ENCODE measurements around the gene UNC5B. TPM values are rescaled to one million over a fixed set of nuclear protein-coding genes. Genes with fewer than 3 reads are reported as not detected.
A peak's percentile ranks its signal among the peaks of the same experiment; 100 is the strongest.

UNC5B gene
- total RNA-seq, 2 donors from 2014 or later: 0.04 TPM; not detected in 1

- ATAC-seq (replicated peaks): no peak
- no peaks in the 10 kb centered on the region for H3K9me3 Mint-ChIP-seq
- H3K27ac Mint-ChIP-seq: no peak overlapping the region
- H3K36me3 Mint-ChIP-seq (ENCODE audit: low read depth): peaks cover 29% of the 10 kb centered on the region
- H3K4me1 Mint-ChIP-seq: peaks cover 9% of the 10 kb centered on the region
- no peak overlapping the region for H3K4me3 Mint-ChIP-seq
- no peaks in the 10 kb centered on the region for H3K27me3 Mint-ChIP-seq
Measured at GRCh38 chr10:71326464-71326881, 114.1 kb downstream of the UNC5B start.

DNA sequence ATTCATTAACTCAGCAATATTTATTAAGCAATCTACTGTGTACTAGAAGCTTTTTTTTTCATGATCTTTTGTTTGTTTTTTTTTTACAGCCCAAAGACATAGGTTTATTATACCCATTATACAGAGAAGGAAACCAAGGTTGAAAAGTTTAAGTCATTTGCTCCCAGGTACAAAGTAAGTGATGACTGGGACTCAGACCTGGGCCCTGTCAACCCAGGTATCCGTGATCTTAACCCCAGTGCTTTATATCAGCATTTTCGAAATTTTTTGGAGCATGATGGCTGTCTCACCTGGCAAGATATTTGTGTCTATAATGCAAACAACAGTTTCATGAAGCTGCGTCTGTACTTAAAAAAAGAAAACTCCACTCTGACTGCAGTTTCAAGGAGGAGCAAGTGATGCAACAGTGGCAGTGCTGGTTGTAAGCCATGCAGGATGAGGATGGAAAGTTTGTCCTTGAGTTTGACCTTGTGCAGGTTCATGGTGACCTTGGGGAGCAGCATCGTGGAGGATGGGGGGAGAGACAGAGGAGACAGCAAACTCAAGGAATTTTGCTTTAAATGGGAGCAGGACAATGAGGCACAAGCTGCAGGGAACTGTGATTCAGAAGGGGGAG, 118.5 kb downstream of the UNC5B start:
- no peaks in the 10 kb centered on the region for H3K4me1 Mint-ChIP-seq
- H3K27me3 Mint-ChIP-seq: no peaks in the 10 kb centered on the region
- no peak overlapping the region for H3K27ac Mint-ChIP-seq
- peaks cover 6% of the 10 kb centered on the region for H3K36me3 Mint-ChIP-seq (ENCODE audit: low read depth)
- H3K9me3 Mint-ChIP-seq: no peaks in the 10 kb centered on the region
- no peak overlapping the region for H3K4me3 Mint-ChIP-seq
- no peak for ATAC-seq (replicated peaks)

- ATAC-seq (replicated peaks): no peak
- no peaks in the 10 kb centered on the region for H3K27me3 Mint-ChIP-seq
- no peak overlapping the region for H3K27ac Mint-ChIP-seq
Measured at GRCh38 chr10:71331736-71332135, 119.4 kb downstream of the UNC5B start.

GRCh38 chr10:71332466-71332865, 120.1 kb downstream of the UNC5B start:
- no peaks in the 10 kb centered on the region for H3K4me1 Mint-ChIP-seq
- H3K36me3 Mint-ChIP-seq (ENCODE audit: low read depth): peaks cover 6% of the 10 kb centered on the region
- H3K27ac Mint-ChIP-seq: no peak overlapping the region
- no peak for ATAC-seq (replicated peaks)
- H3K9me3 Mint-ChIP-seq: no peaks in the 10 kb centered on the region
- no peaks in the 10 kb centered on the region for H3K27me3 Mint-ChIP-seq
- no peak overlapping the region for H3K4me3 Mint-ChIP-seq

More at GRCh38 chr10:71331736-71332135, 119.4 kb downstream of the UNC5B start:
- Mint-ChIP-seq H3K4me1 (no peaks in the 10 kb centered on the region), H3K36me3 (ENCODE audit: low read depth) (peaks cover 6% of the 10 kb centered on the region), H3K9me3 (no peaks in the 10 kb centered on the region), H3K4me3 (no peak overlapping the region)

GRCh38 chr10:71333129-71333887, 120.9 kb downstream of the UNC5B start:
- Mint-ChIP-seq H3K9me3 (no peaks in the 10 kb centered on the region), H3K4me1 (no peaks in the 10 kb centered on the region), H3K4me3 (no peak overlapping the region), H3K27ac (no peak overlapping the region), H3K36me3 (ENCODE audit: low read depth) (peaks cover 6% of the 10 kb centered on the region), H3K27me3 (no peaks in the 10 kb centered on the region)
- ATAC-seq (replicated peaks): no peak

GRCh38 chr10:71334221-71334791, 121.9 kb downstream of the UNC5B start:
- no peak overlapping the region for H3K4me3 Mint-ChIP-seq
- no peak for ATAC-seq (replicated peaks)
- H3K36me3 Mint-ChIP-seq (ENCODE audit: low read depth): peaks cover 6% of the 10 kb centered on the region
- H3K27me3 Mint-ChIP-seq: no peaks in the 10 kb centered on the region
- H3K4me1 Mint-ChIP-seq: no peaks in the 10 kb centered on the region
- H3K27ac Mint-ChIP-seq: no peak overlapping the region
- H3K9me3 Mint-ChIP-seq: no peaks in the 10 kb centered on the region

GRCh38 chr10:71335173-71335708, 122.9 kb downstream of the UNC5B start:
- Mint-ChIP-seq H3K36me3 (ENCODE audit: low read depth) (peaks cover 6% of the 10 kb centered on the region), H3K4me3 (no peak overlapping the region)

GRCh38 chr10:71336632-71337031, 124.3 kb downstream of the UNC5B start:
- H3K4me3 Mint-ChIP-seq: no peak overlapping the region
- no peak for ATAC-seq (replicated peaks)
- H3K36me3 Mint-ChIP-seq (ENCODE audit: low read depth): no peaks in the 10 kb centered on the region
- H3K27ac Mint-ChIP-seq: no peak overlapping the region
- H3K9me3 Mint-ChIP-seq: no peaks in the 10 kb centered on the region
- H3K27me3 Mint-ChIP-seq: no peaks in the 10 kb centered on the region
- H3K4me1 Mint-ChIP-seq: no peaks in the 10 kb centered on the region

More at GRCh38 chr10:71335173-71335708, 122.9 kb downstream of the UNC5B start:
- Mint-ChIP-seq H3K4me1 (no peaks in the 10 kb centered on the region), H3K9me3 (no peaks in the 10 kb centered on the region), H3K27me3 (no peaks in the 10 kb centered on the region), H3K27ac (peak overlapping the region; percentile 76)
- ATAC-seq (replicated peaks): no peak

GRCh38 chr10:71337219-71337701, 124.9 kb downstream of the UNC5B start:
- ATAC-seq (replicated peaks): no peak
- no peaks in the 10 kb centered on the region for H3K4me1 Mint-ChIP-seq
- H3K27me3 Mint-ChIP-seq: no peaks in the 10 kb centered on the region
- no peaks in the 10 kb centered on the region for H3K36me3 Mint-ChIP-seq (ENCODE audit: low read depth)
- no peak overlapping the region for H3K27ac Mint-ChIP-seq
- H3K9me3 Mint-ChIP-seq: no peaks in the 10 kb centered on the region
- no peak overlapping the region for H3K4me3 Mint-ChIP-seq

- H3K27me3 Mint-ChIP-seq: no peaks in the 10 kb centered on the region
- H3K36me3 Mint-ChIP-seq (ENCODE audit: low read depth): no peaks in the 10 kb centered on the region
- no peaks in the 10 kb centered on the region for H3K9me3 Mint-ChIP-seq
- no peak overlapping the region for H3K4me3 Mint-ChIP-seq
- no peak for ATAC-seq (replicated peaks)
- H3K4me1 Mint-ChIP-seq: no peaks in the 10 kb centered on the region
- no peak overlapping the region for H3K27ac Mint-ChIP-seq
Measured at GRCh38 chr10:71338728-71339495, 126.5 kb downstream of the UNC5B start.

GRCh38 chr10:71339796-71340589, 127.6 kb downstream of the UNC5B start:
- no peaks in the 10 kb centered on the region for H3K27me3 Mint-ChIP-seq
- no peaks in the 10 kb centered on the region for H3K36me3 Mint-ChIP-seq (ENCODE audit: low read depth)
- H3K4me3 Mint-ChIP-seq: no peak overlapping the region
- peak; percentile 21 for ATAC-seq (replicated peaks)
- H3K9me3 Mint-ChIP-seq: no peaks in the 10 kb centered on the region
- H3K27ac Mint-ChIP-seq: no peak overlapping the region
- H3K4me1 Mint-ChIP-seq: no peaks in the 10 kb centered on the region

GRCh38 chr10:71342573-71343391, 130.4 kb downstream of the UNC5B start:
- ATAC-seq (replicated peaks): no peak
- H3K4me3 Mint-ChIP-seq: no peak overlapping the region
- no peaks in the 10 kb centered on the region for H3K27me3 Mint-ChIP-seq
- no peak overlapping the region for H3K27ac Mint-ChIP-seq
- H3K9me3 Mint-ChIP-seq: no peaks in the 10 kb centered on the region
- no peaks in the 10 kb centered on the region for H3K36me3 Mint-ChIP-seq (ENCODE audit: low read depth)
- no peaks in the 10 kb centered on the region for H3K4me1 Mint-ChIP-seq

DNA sequence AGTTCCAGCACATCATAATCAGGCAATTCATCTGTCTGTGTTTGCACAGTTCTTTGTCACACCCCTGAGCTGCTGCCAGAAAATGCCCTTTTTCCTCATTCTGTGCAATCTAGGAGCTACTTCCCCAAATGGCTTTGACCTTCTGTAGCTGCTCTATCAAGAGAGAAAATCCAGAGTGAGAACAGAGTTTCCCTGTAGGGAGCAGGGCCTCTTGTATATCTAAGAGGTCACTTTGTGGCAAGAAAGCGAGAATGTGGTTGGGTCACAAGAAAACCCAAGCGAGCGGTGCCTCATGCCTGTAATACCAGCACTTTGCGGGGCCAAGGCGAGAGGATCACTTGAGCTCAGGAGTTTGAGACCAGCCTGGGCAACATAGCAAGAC, 131.0 kb downstream of the UNC5B start:
- no peaks in the 10 kb centered on the region for H3K4me1 Mint-ChIP-seq
- H3K9me3 Mint-ChIP-seq: no peaks in the 10 kb centered on the region
- no peaks in the 10 kb centered on the region for H3K27me3 Mint-ChIP-seq
- no peak overlapping the region for H3K4me3 Mint-ChIP-seq
- no peak overlapping the region for H3K27ac Mint-ChIP-seq
- no peaks in the 10 kb centered on the region for H3K36me3 Mint-ChIP-seq (ENCODE audit: low read depth)
- ATAC-seq (replicated peaks): no peak
